HepG2 (cell line): Measurements from ENCODE around the gene MIA3. TPM values are rescaled to one million over a fixed set of nuclear protein-coding genes. Genes with fewer than 3 reads are reported as not detected.
A peak's percentile ranks its signal among the peaks of the same experiment; 100 is the strongest.

ENCODE experiments used
- AKAP8 ChIP-seq: sonication (generic); formaldehyde crosslinking; IDR thresholded peaks from 2 replicates; pipeline ENCODE4 v1.5.1; 2020; ENCODE audit warnings: mild to moderate bottlenecking, missing genetic modification reagents
- ARID2 ChIP-seq: sonication (generic); formaldehyde crosslinking; IDR thresholded peaks from 2 replicates; pipeline ENCODE4 v1.8.1; 2022; ENCODE audit warnings: mild to moderate bottlenecking, missing genetic modification reagents, borderline replicate concordance
- CSRNP2 ChIP-seq: sonication (generic); formaldehyde crosslinking; conservative IDR thresholded peaks from 2 replicates; pipeline ENCODE4 v1.8.0; 2022; ENCODE audit warnings: low read depth, missing genetic modification reagents
- FOXP1 ChIP-seq, 2 experiments: fragments of 450-650 bp in 1 of 2; IDR thresholded peaks; 2 replicates each; pipeline ENCODE4 v1.6.1; 2017 to 2018; ENCODE audit warnings: antibody characterized with exemption in 1 of 2
- NAIF1 ChIP-seq: sonication (generic); formaldehyde crosslinking; IDR thresholded peaks from 2 replicates; pipeline ENCODE4 v1.5.0; 2020; ENCODE audit warnings: mild to moderate bottlenecking, missing genetic modification reagents, borderline replicate concordance
- NCOR1 ChIP-seq: fragments of 200-600 bp; sonication (generic); IDR thresholded peaks from 2 replicates; pipeline ENCODE4 v1.7.0; 2017; ENCODE audit warnings: antibody characterized with exemption, low read length, borderline replicate concordance
- NFYB ChIP-seq: sonication (generic); formaldehyde crosslinking; IDR thresholded peaks from 2 replicates; pipeline ENCODE4 v1.4.0; 2020; ENCODE audit warnings: missing genetic modification reagents
- NR2F6 ChIP-seq, 2 experiments: IDR thresholded peaks; 2 replicates each; pipeline ENCODE4 v1.6.1; 2016; ENCODE audit warnings: antibody characterized with exemption in 1 of 2, mild to moderate bottlenecking in 1 of 2
- ONECUT2 ChIP-seq: sonication (generic); formaldehyde crosslinking; IDR thresholded peaks from 2 replicates; pipeline ENCODE4 v1.4.0; 2020; ENCODE audit warnings: missing genetic modification reagents
- RARG ChIP-seq: sonication (generic); formaldehyde crosslinking; IDR thresholded peaks from 2 replicates; pipeline ENCODE4 v1.4.0; 2020; ENCODE audit warnings: low read depth, mild to moderate bottlenecking, missing genetic modification reagents
- SMC3 ChIP-seq: IDR thresholded peaks from 2 replicates; pipeline ENCODE4 v1.6.1; 2011; ENCODE audit warnings: low read length, improper control_type of control experiment
- SP140L ChIP-seq: sonication (generic); formaldehyde crosslinking; IDR thresholded peaks from 2 replicates; pipeline ENCODE4 v1.4.0; 2020; ENCODE audit warnings: missing genetic modification reagents, borderline replicate concordance
- THAP7 ChIP-seq: sonication (generic); formaldehyde crosslinking; IDR thresholded peaks from 2 replicates; pipeline ENCODE4 v1.8.1; 2023; ENCODE audit warnings: mild to moderate bottlenecking, missing genetic modification reagents
- TOE1 ChIP-seq: sonication (generic); formaldehyde crosslinking; IDR thresholded peaks from 2 replicates; pipeline ENCODE4 v1.4.0; 2020; ENCODE audit warnings: mild to moderate bottlenecking, missing genetic modification reagents
- ZNF367 ChIP-seq: sonication (generic); formaldehyde crosslinking; IDR thresholded peaks from 2 replicates; pipeline ENCODE4 v1.4.0; 2020; ENCODE audit warnings: missing genetic modification reagents, borderline replicate concordance
- ZNF44 ChIP-seq: sonication (generic); formaldehyde crosslinking; IDR thresholded peaks from 2 replicates; pipeline ENCODE4 v1.5.1; 2020; ENCODE audit warnings: mild to moderate bottlenecking, missing genetic modification reagents
- ZNF446 ChIP-seq: sonication (generic); formaldehyde crosslinking; IDR thresholded peaks from 2 replicates; pipeline ENCODE4 v1.5.0; 2020; ENCODE audit warnings: mild to moderate bottlenecking, missing genetic modification reagents
- ZNF468 ChIP-seq: sonication (generic); formaldehyde crosslinking; IDR thresholded peaks from 2 replicates; pipeline ENCODE4 v1.8.0; 2022; ENCODE audit warnings: mild to moderate bottlenecking, moderate library complexity, missing genetic modification reagents
- ZNF484 ChIP-seq: sonication (generic); formaldehyde crosslinking; IDR thresholded peaks from 2 replicates; pipeline ENCODE4 v1.5.1; 2020; ENCODE audit warnings: mild to moderate bottlenecking, low read depth, missing genetic modification reagents, borderline replicate concordance
- ZNF670 ChIP-seq: sonication (generic); formaldehyde crosslinking; IDR thresholded peaks from 2 replicates; pipeline ENCODE4 v1.8.0; 2022; ENCODE audit warnings: mild to moderate bottlenecking, missing genetic modification reagents, borderline replicate concordance
- ZNF713 ChIP-seq: sonication (generic); formaldehyde crosslinking; IDR thresholded peaks from 2 replicates; pipeline ENCODE4 v1.4.0; 2020; ENCODE audit warnings: mild to moderate bottlenecking, missing genetic modification reagents
- ZNF720 ChIP-seq: sonication (generic); formaldehyde crosslinking; IDR thresholded peaks from 2 replicates; pipeline ENCODE4 v1.4.0; 2020; ENCODE audit warnings: missing genetic modification reagents
- ZNF775 ChIP-seq: sonication (generic); formaldehyde crosslinking; IDR thresholded peaks from 2 replicates; pipeline ENCODE4 v1.4.0; 2020; ENCODE audit warnings: missing genetic modification reagents, mild to moderate bottlenecking, moderate library complexity, borderline replicate concordance
- ZNF883 ChIP-seq: sonication (generic); formaldehyde crosslinking; IDR thresholded peaks from 2 replicates; pipeline ENCODE4 v1.5.1; 2020; ENCODE audit warnings: mild to moderate bottlenecking, missing genetic modification reagents; ENCODE audit errors: not compliant biosample characterization
- polyA plus RNA-seq, 8 experiments: library from polyadenylated mRNA; depleted of rRNA in 3 of 8; stranded (reverse) in 7 of 8; unstranded in 1 of 8; fragments of >200 nt; fragmentation: Illumina TruSeq in 4 of 8; extraction: Trizol in 4 of 8; gene quantifications; 2 replicates each; pipeline versions ENCODE4 v1.2.1 to v1.2.3, GENCODE V29; 2011 to 2016; ENCODE audit warnings: low read depth in 4 of 8, missing spikeins in 1 of 8, mixed read lengths in 1 of 8; ENCODE audit not compliant: insufficient read depth in 1 of 8
- total RNA-seq, 5 experiments: library from RNA; depleted of rRNA; stranded (reverse); fragments of >200 nt; fragmentation: Illumina TruSeq; extraction: Trizol; gene quantifications; 2 replicates each; pipeline ENCODE4 v1.2.3, GENCODE V29; 2016; ENCODE audit warnings: low read depth in 1 of 5
- TF ChIP-seq, protein P1 (sequence below): IDR thresholded peaks from 2 replicates; pipeline ENCODE4 v1.6.1; 2018; ENCODE audit warnings: missing genetic modification reagents

The MIA3 gene
- total and polyA plus RNA-seq, 2 of the 13 experiments (the other 11 are each of a cell fraction or from before 2014, with no cell fraction given) = 45.6 to 48.7 TPM

GRCh38 chr1:222713091-222713961 is 95.4 kb downstream of the MIA3 start (continued):
- no peak for TF ChIP-seq TOE1 (CRISPR knock-in tag)
- no peak for TF ChIP-seq ZNF468 (CRISPR knock-in tag)
- no peak for TF ChIP-seq ZNF713 (CRISPR knock-in tag)
- TF ChIP-seq RARG (CRISPR knock-in tag) = no peak
- no peak for TF ChIP-seq ZNF883 (CRISPR knock-in tag)
- 0 out of 2 replicates have a peak, but pooled peaks have one; percentile 37 for TF ChIP-seq NFYB
- no peak for TF ChIP-seq ZNF775 (CRISPR knock-in tag)
- TF ChIP-seq ZNF720 (CRISPR knock-in tag) = no peak
- no peak for TF ChIP-seq THAP7
- TF ChIP-seq ZNF446 (CRISPR knock-in tag) = no peak
- 0 out of 2 replicates have a peak, but pooled peaks have one; percentile 35 for TF ChIP-seq SP140L (CRISPR knock-in tag)
- no peak for TF ChIP-seq NR2F6 (IDR thresholded peaks at IDR 0.05)
- no peak for TF ChIP-seq NR2F6 (CRISPR knock-in tag; IDR thresholded peaks at IDR 0.05)
- TF ChIP-seq ZNF484 (CRISPR knock-in tag) = no peak
- no peak for TF ChIP-seq AKAP8 (CRISPR knock-in tag)
- no peak for TF ChIP-seq ZNF44 (CRISPR knock-in tag)
- no peak for TF ChIP-seq ZNF367 (CRISPR knock-in tag)
- TF ChIP-seq ONECUT2 (CRISPR knock-in tag) = no peak
- TF ChIP-seq CSRNP2 (CRISPR knock-in tag) = no peak
- TF ChIP-seq, protein P1, sequence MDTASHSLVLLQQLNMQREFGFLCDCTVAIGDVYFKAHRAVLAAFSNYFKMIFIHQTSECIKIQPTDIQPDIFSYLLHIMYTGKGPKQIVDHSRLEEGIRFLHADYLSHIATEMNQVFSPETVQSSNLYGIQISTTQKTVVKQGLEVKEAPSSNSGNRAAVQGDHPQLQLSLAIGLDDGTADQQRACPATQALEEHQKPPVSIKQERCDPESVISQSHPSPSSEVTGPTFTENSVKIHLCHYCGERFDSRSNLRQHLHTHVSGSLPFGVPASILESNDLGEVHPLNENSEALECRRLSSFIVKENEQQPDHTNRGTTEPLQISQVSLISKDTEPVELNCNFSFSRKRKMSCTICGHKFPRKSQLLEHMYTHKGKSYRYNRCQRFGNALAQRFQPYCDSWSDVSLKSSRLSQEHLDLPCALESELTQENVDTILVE (CRISPR knock-in tag) = no peak
- TF ChIP-seq ARID2 (CRISPR knock-in tag) = no peak
- no peak for TF ChIP-seq NAIF1 (CRISPR knock-in tag)
- 0 out of 2 replicates have a peak, but pooled peaks have one; percentile 3 for TF ChIP-seq SMC3
- no peak for TF ChIP-seq NCOR1
- TF ChIP-seq FOXP1 (IDR thresholded peaks at IDR 0.05) = peak; percentile 97
- TF ChIP-seq FOXP1 (CRISPR knock-in tag; IDR thresholded peaks at IDR 0.05) = peak; percentile 93
- no peak for TF ChIP-seq ZNF670
